Liver (tissue), 3 donors: ENCODE measurements around the gene NRG2.

Source experiments
- FOXA1 ChIP-seq: IDR thresholded peaks from 2 replicates; pipeline ENCODE4 v1.6.1; 2016; ENCODE audit warnings: antibody characterized with exemption
- HNF4G ChIP-seq: IDR thresholded peaks from 2 replicates; pipeline ENCODE4 v1.6.1; 2016; ENCODE audit warnings: antibody characterized with exemption
- JUND ChIP-seq, 2 donors: IDR thresholded peaks; 2 replicates each; pipeline ENCODE4 v1.6.1; 2016; ENCODE audit warnings: antibody characterized with exemption in 2 of 2
- RXRA ChIP-seq, 2 donors: IDR thresholded peaks; 2 replicates each; pipeline ENCODE4 v1.6.1; 2017 to 2018; ENCODE audit warnings: antibody characterized with exemption in 2 of 2, mild to moderate bottlenecking in 1 of 2
- SP1 ChIP-seq: IDR thresholded peaks from 2 replicates; pipeline ENCODE4 v1.6.1; 2018; ENCODE audit warnings: antibody characterized with exemption, mild to moderate bottlenecking
- YY1 ChIP-seq: IDR thresholded peaks from 2 replicates; pipeline ENCODE4 v1.6.1; 2016; ENCODE audit warnings: antibody characterized with exemption, mild to moderate bottlenecking
- TF ChIP-seq, protein P1 (sequence below): fragments of 150-350 bp; IDR thresholded peaks from 2 replicates; pipeline ENCODE4 v1.5.1; 2017; ENCODE audit warnings: improper control_type of control experiment, low read depth, low read length; ENCODE audit not compliant: missing input control
- TF ChIP-seq, protein P2 (sequence below): IDR thresholded peaks from 2 replicates; pipeline ENCODE4 v1.6.1; 2016; ENCODE audit warnings: antibody characterized with exemption
- donor health status: healthy.
- donor health status: healthy.

DNA sequence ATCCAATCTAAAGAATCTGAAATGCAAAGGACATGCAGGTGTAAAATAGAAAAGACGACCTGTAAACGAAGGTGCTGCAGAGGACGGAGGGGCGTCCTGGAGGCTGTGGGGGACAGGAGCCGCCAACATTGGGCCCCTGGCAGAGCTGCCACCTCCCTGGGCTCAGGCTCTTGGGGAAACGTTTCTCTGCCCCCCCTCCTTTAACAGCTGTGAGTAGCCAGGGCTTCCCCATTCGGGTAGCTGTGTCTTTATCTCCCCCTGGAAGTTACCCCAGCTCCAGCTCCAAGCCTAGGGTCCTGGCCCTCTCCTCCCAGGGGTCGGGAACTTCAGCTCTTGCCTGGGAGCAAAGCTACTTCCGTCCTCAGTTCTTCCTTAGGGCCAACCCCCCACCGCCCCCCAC lies 196.0 kb downstream of the NRG2 start:
- TF ChIP-seq, protein P1, sequence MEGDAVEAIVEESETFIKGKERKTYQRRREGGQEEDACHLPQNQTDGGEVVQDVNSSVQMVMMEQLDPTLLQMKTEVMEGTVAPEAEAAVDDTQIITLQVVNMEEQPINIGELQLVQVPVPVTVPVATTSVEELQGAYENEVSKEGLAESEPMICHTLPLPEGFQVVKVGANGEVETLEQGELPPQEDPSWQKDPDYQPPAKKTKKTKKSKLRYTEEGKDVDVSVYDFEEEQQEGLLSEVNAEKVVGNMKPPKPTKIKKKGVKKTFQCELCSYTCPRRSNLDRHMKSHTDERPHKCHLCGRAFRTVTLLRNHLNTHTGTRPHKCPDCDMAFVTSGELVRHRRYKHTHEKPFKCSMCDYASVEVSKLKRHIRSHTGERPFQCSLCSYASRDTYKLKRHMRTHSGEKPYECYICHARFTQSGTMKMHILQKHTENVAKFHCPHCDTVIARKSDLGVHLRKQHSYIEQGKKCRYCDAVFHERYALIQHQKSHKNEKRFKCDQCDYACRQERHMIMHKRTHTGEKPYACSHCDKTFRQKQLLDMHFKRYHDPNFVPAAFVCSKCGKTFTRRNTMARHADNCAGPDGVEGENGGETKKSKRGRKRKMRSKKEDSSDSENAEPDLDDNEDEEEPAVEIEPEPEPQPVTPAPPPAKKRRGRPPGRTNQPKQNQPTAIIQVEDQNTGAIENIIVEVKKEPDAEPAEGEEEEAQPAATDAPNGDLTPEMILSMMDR, result no peak
- TF ChIP-seq SP1, result no peak
- no peak for TF ChIP-seq HNF4G
- TF ChIP-seq FOXA1, result no peak
- TF ChIP-seq YY1, result no peak
- TF ChIP-seq, protein P2, sequence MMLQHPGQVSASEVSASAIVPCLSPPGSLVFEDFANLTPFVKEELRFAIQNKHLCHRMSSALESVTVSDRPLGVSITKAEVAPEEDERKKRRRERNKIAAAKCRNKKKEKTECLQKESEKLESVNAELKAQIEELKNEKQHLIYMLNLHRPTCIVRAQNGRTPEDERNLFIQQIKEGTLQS, result no peak
- no peak for TF ChIP-seq RXRA (IDR thresholded peaks at IDR 0.05)
- TF ChIP-seq JUND (IDR thresholded peaks at IDR 0.05), result no peak
